ENCODE results near the gene LARGE1.
"Not testable (repeated sequence)": the region's sequence is repeated elsewhere in the genome, so short reads cannot be mapped to it uniquely, and the experiment has no call there.

LARGE1 gene

DNA sequence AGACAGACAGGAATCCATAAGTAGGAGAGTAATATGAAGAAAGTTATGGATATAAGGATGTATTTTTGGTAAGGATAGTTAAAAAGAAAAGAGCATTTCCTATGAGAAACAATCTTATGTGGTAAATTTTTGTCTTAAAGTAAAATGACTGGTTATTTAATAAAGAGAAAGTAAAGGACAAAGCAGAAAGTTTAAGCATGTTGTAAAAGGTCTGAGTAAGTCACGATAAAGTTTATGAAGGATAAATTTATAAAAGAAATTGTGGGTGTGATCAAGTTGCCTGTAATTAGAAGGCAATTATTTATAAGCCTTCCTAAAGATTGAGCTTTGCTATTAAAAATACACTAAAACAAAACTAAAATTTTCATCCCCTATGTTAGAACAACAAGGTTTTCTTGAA lies 547.4 kb downstream of the LARGE1 start:
- no peaks in the 10 kb centered on the region for H3F3A ChIP-seq (ENCODE audit: insufficient read depth)
- TF ChIP-seq, protein P1, sequence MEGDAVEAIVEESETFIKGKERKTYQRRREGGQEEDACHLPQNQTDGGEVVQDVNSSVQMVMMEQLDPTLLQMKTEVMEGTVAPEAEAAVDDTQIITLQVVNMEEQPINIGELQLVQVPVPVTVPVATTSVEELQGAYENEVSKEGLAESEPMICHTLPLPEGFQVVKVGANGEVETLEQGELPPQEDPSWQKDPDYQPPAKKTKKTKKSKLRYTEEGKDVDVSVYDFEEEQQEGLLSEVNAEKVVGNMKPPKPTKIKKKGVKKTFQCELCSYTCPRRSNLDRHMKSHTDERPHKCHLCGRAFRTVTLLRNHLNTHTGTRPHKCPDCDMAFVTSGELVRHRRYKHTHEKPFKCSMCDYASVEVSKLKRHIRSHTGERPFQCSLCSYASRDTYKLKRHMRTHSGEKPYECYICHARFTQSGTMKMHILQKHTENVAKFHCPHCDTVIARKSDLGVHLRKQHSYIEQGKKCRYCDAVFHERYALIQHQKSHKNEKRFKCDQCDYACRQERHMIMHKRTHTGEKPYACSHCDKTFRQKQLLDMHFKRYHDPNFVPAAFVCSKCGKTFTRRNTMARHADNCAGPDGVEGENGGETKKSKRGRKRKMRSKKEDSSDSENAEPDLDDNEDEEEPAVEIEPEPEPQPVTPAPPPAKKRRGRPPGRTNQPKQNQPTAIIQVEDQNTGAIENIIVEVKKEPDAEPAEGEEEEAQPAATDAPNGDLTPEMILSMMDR (IDR thresholded peaks at IDR 0.05; ENCODE audit: insufficient read depth, low read length, poor library complexity, severe bottlenecking): no peak
- TF ChIP-seq EZH2phosphoT487 (conservative IDR thresholded peaks at IDR 0.05; ENCODE audit: low read length): no peak
- H4K20me1 ChIP-seq (ENCODE audit: low read depth, low read length): no peaks in the 10 kb centered on the region

DNA sequence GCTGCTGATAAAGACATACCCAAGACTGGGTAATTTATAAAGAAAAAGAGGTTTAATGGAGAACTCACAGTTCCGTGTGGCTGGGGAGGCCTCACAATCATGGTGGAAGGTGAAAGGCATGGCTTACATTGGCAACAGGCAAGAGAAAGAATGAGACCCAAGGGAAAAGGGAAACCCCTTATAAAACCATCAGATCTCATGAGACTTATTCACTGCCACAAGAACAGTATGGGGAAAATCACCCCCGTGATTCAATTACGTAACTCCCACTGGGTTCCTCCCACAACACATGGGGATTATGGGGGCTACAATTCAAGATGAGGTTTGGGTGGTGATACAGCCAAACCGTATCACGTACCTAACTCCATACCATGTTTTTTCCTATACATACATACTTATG lies 557.0 kb downstream of the LARGE1 start:
- H3K27ac ChIP-seq (ENCODE audit: low read depth, low read length): not testable (repeated sequence)

More for the DNA sequence above, 547.4 kb downstream of the LARGE1 start:
- Histone ChIP-seq H3K9me2 (replicated peaks; ENCODE audit: insufficient read depth, low read length) (no peaks in the 10 kb centered on the region), H3K27ac (ENCODE audit: low read depth, low read length) (no peak overlapping the region), H3K9ac (ENCODE audit: low read length) (no peak overlapping the region), H2AFZ (ENCODE audit: low read depth, low read length, severe bottlenecking) (no peak overlapping the region), H3K27me3 (ENCODE audit: low read length) (no peaks in the 10 kb centered on the region), H3K4me2 (ENCODE audit: low read depth, low read length, poor library complexity, severe bottlenecking) (no peak overlapping the region), H3K9me3 (ENCODE audit: insufficient read depth, low read length) (peaks cover 18% of the 10 kb centered on the region; the same call in 1 of the 2 replicates), H3K79me2 (ENCODE audit: insufficient read depth, low read length) (no peaks in the 10 kb centered on the region), H3K4me3 (ENCODE audit: insufficient read depth, low read length, poor library complexity, severe bottlenecking) (no peak overlapping the region), H3K36me3 (ENCODE audit: low read length) (peaks cover 3% of the 10 kb centered on the region; the same call in 1 of the 2 replicates)

DNA sequence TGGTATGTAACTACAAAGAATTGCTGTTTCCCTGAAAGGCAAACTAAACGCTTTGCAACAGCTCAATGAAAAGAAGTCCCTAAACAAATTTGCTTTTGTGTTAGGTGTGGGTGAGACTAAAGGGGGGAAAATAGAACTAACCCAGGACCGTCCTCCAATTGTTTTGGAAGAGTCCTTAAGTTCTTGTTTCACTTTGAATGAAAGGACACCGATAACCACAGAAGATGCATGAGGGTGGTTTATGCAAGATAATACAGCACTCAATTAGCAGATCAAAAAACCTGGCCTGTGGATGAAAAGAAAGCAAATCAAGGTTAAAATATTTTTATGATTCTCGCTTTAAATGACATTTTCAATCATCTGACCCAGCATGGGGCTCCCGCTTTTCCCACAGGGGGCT lies 557.6 kb downstream of the LARGE1 start:
- Histone ChIP-seq H3K4me2 (ENCODE audit: low read depth, low read length, poor library complexity, severe bottlenecking) (no peak overlapping the region), H3K79me2 (ENCODE audit: insufficient read depth, low read length) (no peaks in the 10 kb centered on the region), H3F3A (ENCODE audit: insufficient read depth) (no peaks in the 10 kb centered on the region), H3K9me2 (replicated peaks; ENCODE audit: insufficient read depth, low read length) (no peaks in the 10 kb centered on the region), H3K9ac (ENCODE audit: low read length) (no peak overlapping the region), H4K20me1 (ENCODE audit: low read depth, low read length) (no peaks in the 10 kb centered on the region), H3K9me3 (ENCODE audit: insufficient read depth, low read length) (no peaks in the 10 kb centered on the region), H3K36me3 (ENCODE audit: low read length) (no peaks in the 10 kb centered on the region), H3K27me3 (ENCODE audit: low read length) (no peaks in the 10 kb centered on the region), H2AFZ (ENCODE audit: low read depth, low read length, severe bottlenecking) (no peak overlapping the region), H3K27ac (ENCODE audit: low read depth, low read length) (no peak overlapping the region), H3K4me3 (ENCODE audit: insufficient read depth, low read length, poor library complexity, severe bottlenecking) (no peak overlapping the region)
- no peak for TF ChIP-seq EZH2phosphoT487 (conservative IDR thresholded peaks at IDR 0.05; ENCODE audit: low read length)
- TF ChIP-seq, protein P1 (IDR thresholded peaks at IDR 0.05; ENCODE audit: insufficient read depth, low read length, poor library complexity, severe bottlenecking): no peak

More for the DNA sequence above, 557.0 kb downstream of the LARGE1 start:
- H3K4me2 ChIP-seq (ENCODE audit: low read depth, low read length, poor library complexity, severe bottlenecking); H3K9me2 ChIP-seq (replicated peaks; ENCODE audit: insufficient read depth, low read length); H3K27me3 ChIP-seq (ENCODE audit: low read length); H2AFZ ChIP-seq (ENCODE audit: low read depth, low read length, severe bottlenecking); H3K79me2 ChIP-seq (ENCODE audit: insufficient read depth, low read length); H3K36me3 ChIP-seq (ENCODE audit: low read length); H3K9me3 ChIP-seq (ENCODE audit: insufficient read depth, low read length); H4K20me1 ChIP-seq (ENCODE audit: low read depth, low read length); H3K4me3 ChIP-seq (ENCODE audit: insufficient read depth, low read length, poor library complexity, severe bottlenecking); H3K9ac ChIP-seq (ENCODE audit: low read length); H3F3A ChIP-seq (ENCODE audit: insufficient read depth): not testable (repeated sequence)

DNA sequence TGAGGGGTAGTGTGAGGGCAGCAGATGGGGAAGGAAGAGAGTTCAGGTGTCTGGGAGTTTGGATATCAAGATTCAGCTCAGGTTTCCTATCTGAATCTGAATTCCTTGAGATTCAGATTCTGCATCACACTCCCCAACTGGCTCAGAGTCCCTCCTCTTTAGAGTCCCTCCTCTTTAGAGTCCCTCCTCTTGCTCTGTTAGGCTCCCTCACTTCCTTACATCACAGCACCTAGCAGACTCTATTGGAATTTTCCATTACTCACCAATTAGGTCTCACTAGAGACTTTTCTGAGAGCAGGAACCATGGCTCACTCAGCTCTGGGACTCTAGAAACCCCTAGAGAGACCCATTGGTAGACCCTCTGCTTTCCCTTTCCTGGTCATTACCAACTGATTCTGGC lies 558.7 kb downstream of the LARGE1 start:
- Histone ChIP-seq H3F3A (ENCODE audit: insufficient read depth) (no peaks in the 10 kb centered on the region), H3K36me3 (ENCODE audit: low read length) (no peaks in the 10 kb centered on the region), H3K9me3 (ENCODE audit: insufficient read depth, low read length) (no peaks in the 10 kb centered on the region), H3K9ac (ENCODE audit: low read length) (no peak overlapping the region), H2AFZ (ENCODE audit: low read depth, low read length, severe bottlenecking) (no peak overlapping the region), H3K27ac (ENCODE audit: low read depth, low read length) (no peak overlapping the region), H3K4me2 (ENCODE audit: low read depth, low read length, poor library complexity, severe bottlenecking) (no peak overlapping the region), H3K4me3 (ENCODE audit: insufficient read depth, low read length, poor library complexity, severe bottlenecking) (no peak overlapping the region), H4K20me1 (ENCODE audit: low read depth, low read length) (no peaks in the 10 kb centered on the region), H3K9me2 (replicated peaks; ENCODE audit: insufficient read depth, low read length) (no peaks in the 10 kb centered on the region), H3K27me3 (ENCODE audit: low read length) (no peaks in the 10 kb centered on the region), H3K79me2 (ENCODE audit: insufficient read depth, low read length) (no peaks in the 10 kb centered on the region)
- TF ChIP-seq, protein P1 (IDR thresholded peaks at IDR 0.05; ENCODE audit: insufficient read depth, low read length, poor library complexity, severe bottlenecking): no peak
- no peak for TF ChIP-seq EZH2phosphoT487 (conservative IDR thresholded peaks at IDR 0.05; ENCODE audit: low read length)

Measured in SU-DHL-6 (cell line).